HG03439 (cell line): Measurements from ENCODE around the gene DOK5.
"Not testable (repeated sequence)": the region's sequence is repeated elsewhere in the genome, so short reads cannot be mapped to it uniquely, and the experiment has no call there.

ENCODE experiments used
- ATAC-seq: cut with Tn5 transposase; IDR thresholded peaks from one replicate; pipeline ENCODE4 v1.9.1; 2021; ENCODE audit warnings: mild to moderate bottlenecking, moderate library complexity; ENCODE audit not compliant: unreplicated experiment

The DOK5 gene

DNA sequence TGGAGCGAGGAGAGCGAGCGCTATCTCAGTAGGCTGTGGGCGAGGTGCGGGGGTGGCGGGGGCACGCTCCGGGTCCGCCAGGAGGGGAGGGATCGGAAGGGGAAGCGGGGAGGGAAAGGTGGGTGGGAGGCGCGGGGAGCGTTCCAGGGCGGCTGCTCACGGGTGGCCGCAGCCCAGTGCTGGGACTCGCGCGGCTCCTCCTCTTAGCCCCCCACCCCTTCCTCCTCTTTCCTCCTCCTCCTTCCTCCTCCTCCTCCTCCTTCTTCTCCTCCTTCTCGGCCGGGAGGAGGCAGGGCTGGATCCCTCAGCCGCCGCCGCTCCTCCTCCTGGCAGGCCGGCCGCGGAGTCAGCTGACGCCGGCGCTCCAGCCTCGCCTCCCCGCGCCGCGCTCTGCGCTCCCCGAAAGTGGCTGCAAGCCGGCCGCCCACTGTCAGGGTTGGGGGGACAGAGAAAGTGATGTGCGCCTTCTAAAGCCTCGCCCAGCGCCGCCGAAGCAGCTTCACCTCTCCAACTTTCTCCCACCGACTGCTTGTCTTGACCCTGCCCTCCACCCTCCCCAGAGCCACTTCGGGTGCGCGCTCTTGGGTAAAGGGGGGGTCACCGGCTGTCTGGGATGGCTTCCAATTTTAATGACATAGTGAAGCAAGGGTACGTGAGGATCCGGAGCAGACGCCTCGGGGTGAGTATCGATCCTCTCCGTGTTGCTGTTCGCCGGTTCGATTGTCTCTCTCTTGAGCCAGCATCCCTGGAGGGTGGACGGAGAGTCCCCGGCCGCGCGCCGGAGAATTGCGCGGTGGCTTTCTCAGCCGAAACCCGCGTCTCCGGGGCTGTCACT, at the start of gene DOK5:
Gene DOK5 (plus strand): TSS at position 260 of the 835 bp plus-strand sequence. CDS start 354 bp downstream, at position 614.
- ATAC-seq, result no peak

DNA sequence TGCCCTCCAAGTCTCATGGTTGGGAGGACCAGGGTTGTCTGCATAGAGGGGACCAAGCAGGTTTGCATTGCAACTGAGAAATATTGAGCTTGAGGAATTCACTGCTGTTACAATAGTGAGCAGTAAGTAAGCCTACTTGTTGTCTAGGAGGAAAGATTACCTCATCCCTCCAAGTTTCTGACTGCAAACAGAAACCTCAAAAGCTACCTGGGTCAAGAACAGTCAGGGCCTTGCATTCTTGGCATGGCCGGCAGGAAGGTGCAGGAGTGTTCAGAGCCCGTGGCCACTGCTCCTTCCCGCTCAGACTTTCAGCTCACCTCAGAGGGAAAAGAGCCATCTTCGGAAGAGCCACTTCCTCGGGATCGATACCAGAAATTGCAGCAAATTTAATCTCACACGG, 46.0 kb upstream of the DOK5 start:
- no peak for ATAC-seq

DNA sequence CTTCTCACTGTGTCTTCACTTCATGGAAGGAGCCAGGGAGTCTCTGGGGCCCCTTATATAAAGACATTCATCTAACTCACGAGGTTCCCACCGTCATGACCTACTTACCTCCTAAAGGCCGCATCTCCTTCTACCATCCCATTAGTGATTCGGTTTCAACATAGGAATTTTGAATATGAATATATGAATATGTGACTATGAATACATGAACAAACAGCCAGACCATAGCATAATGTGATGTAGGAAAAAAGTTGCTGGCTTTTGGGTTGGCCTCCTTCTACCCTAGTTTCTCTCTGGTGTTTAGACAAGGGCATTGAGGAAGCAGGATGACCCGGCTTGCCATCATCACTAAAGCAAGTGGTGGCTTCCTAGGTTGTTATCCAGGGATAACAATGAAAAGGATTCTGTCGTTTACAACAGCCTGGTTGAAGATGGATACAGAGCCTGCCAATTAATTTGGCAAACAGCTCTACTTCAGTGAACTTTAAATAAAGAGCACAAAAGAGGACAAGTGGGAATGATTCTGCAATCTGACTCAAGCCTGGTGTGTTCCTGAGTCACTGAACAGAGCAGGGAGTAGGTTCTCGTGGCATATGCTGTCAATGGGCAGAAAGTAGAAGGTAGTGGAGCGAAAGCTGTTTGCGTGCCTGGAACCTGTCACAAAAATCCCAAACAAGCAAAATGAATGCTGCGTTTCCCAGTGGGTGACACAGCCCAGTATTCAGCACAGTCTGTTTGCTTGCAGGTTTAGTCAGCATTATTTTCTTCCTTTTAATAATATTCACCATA, 44.0 kb upstream of the DOK5 start:
- ATAC-seq, result no peak

DNA sequence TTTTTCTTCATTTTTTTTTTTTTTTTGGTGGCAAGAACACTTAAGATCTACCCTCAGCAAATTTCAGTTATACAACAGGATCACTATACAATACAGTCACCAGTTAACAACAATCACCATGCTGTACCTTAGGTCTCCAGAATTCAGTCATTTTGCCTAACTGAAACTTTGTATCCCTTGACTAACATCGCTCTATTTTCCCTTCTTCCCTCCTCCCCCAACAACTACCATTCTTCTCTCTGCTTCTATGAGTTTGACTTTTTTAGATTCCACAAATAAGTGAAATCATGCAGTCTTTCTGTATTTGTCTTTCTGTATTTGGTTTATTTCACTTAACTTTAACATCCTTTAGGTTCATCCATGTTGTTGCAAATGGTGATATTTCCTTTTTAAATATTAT, 42.4 kb upstream of the DOK5 start:
- ATAC-seq, result no peak

DNA sequence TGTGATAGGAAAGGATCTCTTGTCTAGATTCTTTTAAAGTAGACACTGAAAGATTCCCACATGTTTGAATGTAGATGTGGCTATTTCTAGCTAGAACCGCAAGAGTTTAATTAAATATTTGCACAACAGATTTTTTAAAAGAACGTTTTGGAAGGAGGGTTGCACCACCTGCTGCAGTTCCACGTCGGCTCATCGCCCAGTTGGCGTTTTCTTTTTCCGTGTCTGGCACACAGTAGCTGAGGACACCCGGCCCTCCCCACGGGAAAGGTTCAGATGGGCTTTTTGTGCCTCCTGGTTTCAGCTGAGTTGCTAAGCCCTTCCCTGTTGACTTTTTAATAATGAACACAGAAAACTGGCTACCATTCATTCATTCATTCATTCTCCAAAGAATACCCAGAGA, 41.8 kb upstream of the DOK5 start:
- ATAC-seq, result no peak

DNA sequence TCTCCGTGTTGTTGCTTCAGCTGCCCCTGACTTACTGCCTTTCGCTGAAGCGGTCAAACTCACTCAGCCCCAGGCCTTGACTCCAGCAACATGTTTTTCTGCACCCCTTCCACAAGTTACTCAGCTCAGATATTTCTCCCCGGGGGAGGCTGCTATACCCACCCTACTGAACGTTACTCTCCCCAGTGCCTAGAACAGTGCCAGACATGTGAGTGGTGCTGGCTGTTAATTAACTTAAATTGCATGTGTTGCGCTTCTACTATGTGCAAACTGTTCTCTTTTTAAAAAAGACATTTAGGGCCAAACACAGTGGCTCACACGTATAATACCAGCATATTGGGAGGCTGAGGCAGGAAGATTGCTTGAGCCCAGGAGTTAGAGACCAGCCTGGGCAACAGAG, 41.2 kb upstream of the DOK5 start:
- ATAC-seq, result no peak

DNA sequence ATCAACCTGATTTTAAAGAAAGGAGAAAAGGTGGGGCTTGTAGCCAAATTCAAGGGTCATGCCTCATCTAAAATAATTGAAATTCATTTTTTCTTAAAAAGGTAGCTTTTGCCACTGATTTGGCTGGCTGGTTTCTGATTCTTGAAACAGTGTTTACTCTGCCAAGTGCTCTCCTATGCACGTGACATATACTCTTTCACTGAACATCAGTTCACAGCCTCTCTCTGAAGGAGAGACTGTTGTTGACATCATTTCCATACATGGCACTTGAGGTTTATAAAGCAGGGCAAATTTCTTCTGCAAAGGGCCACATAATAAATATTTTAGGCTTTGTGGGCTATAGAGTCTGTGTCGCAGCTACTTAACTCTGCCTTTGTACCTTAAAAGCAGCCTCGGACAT, 40.4 kb upstream of the DOK5 start:
- ATAC-seq, result no peak

DNA sequence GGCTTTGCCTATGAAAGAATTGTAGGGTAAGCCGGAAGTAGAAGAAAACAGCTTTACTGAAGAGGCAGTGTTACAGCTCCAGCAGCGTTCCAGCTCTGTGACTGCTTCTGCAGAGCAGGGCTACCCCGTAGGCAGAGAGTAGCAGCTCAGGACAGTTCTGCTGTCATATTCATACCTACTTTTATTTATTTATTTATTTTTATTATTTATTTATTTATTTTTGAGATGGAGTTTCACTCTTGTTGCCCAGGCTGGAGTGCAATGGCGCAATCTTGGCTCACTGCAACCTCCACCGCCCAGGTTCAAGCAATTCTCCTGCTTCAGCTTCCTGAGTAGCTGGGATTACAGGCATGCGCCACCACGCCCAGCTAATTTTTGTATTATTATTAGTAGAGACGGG, 39.0 kb upstream of the DOK5 start:
- not testable (repeated sequence) for ATAC-seq

DNA sequence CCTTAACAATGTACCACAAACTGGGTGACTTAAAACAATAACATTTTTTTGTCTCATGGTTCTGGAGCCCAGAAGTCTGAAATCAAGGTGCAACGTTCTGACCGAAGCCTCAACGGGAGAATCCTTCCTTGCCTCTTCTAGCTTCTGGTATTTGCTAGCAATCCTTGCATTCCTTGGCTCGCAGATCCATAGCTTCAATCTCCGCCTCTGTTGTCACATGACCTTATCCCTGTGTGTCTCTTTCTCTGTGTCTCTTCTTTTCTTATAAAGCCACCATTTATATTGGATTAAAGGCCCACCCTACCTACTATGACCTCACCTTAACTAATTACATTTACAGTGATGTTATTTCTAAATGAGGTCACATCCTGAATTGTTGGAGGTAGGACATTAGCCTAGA, 37.2 kb upstream of the DOK5 start:
- ATAC-seq, result no peak

DNA sequence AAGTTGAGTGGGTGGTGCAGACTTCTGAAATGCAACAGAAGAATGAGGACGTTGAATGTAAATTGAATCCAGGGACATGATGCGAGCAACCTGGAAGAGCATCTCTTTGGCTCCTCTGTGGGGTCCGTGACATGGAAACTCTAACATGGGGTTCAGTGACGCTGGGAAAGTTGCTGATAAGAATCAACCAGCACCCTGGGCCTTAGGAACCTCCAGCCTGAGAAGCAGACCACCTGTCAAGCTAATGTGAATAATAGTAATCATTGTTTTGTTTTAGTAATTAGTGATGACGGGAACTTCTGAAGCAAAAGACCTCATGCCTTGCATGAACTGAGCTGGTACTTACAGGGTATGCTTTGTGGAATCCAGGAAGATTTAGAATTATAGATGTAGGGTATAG, 25.2 kb upstream of the DOK5 start:
- ATAC-seq, result no peak

DNA sequence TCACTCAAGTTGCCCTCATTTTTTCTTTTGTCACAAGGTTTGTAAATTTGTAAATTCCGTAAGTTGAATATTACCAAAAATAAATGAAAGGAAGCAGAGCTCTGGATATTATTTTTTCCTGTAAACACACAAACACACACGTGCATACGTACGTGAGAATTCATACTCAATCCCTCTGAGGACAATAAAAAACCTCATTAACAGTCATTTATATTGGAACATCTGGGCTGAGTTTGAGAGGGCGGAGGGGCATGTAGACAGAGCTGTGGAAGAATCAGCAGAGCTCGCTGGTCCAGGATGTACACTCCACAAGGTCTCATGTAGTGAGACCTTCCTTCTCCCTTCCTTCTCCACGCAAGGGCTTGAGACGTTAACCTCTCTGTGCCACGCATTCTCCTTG, 24.2 kb upstream of the DOK5 start:
- no peak for ATAC-seq

DNA sequence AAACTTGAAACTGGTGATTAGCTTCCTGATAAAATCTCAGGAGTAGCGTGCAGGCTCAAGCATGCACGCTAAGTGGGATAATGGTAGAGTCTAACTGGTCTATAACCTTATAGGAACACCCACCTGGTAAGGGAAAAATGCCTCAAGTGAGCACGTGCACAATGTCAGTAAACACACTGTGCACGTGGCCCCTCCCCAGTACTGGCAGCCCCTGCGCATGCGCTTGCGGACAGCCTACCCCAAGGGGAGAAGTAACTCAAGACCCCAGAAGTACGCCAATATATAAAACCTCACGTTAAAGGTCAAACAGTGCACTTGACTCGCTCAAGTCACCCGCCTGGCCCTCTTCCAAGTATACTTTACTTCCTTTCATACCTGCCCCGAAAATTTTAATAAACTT, 23.1 kb upstream of the DOK5 start:
- ATAC-seq, result no peak

DNA sequence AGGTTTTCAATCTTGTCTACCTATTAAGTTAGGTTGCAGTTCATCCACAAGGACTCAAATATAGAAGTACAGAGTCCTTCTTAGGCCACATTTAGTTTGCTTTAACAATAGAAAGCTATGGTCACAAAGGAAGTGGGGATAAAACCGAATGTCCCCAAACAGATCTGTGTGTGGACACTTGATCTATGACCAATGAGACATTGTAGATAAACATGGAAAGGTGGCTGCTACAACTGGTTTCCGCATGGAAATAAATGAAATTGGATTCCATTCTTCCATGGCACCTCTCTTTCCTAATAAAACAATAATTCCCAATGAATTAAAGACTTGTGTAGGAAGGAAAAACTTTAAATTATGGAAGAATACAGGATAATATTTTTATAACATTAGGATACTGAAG, 20.4 kb upstream of the DOK5 start:
- ATAC-seq, result no peak

DNA sequence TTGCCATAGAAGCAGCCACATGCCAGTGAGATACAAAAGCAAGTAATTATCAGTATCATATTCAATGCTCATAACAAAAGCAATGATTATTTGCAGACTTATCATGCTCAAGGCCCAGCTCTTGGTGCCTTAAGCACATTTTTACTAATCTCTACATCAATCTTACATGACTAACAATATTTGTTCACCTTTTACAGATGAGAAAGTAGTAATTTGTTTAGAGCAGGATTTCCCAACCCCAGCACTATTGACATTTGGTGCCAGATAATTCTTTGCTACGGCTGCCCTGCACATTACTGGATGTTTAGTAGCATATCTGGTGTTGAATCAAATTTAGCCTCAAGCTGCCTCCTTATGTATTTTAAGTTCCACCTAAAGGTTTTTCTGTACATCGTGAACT, 19.0 kb upstream of the DOK5 start:
- ATAC-seq, result no peak

DNA sequence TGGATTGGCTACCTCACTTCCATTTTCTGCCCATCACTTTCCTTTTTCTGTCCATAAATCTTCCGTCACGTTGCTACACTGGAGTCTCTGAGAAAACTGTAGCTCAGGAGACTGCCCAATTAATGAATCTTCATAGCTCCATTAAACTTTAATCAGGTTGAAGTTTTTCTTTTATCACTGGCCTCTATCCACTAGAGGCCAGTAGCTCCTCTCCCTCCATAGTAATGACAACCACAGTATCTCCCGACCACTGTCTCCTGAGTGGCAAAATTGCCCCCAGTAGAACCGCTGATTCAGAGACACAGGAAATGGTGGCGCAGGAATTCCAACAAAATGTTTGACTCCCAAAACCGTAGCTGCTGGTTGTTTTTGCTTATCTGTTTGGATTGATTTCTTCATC, 18.4 kb upstream of the DOK5 start:
- ATAC-seq, result no peak

DNA sequence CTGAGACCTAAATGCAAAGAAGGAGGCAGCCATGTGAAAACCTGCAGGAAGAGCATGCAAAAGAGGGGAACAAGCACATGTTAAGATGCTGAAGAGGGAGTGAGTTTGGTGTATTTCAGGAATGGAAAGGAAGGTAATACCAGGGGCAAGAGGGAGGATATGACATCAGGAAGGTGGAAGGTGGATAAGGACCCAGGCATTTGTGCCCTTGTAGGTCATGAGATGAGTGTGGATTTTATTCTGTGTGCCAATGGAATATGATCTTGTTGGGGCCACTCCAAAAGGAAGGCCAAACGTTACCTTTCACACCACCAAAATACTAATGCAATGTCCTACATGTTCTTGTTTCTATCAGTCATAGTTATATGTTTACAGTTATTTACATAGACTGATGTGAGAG, 17.2 kb upstream of the DOK5 start:
- no peak for ATAC-seq

DNA sequence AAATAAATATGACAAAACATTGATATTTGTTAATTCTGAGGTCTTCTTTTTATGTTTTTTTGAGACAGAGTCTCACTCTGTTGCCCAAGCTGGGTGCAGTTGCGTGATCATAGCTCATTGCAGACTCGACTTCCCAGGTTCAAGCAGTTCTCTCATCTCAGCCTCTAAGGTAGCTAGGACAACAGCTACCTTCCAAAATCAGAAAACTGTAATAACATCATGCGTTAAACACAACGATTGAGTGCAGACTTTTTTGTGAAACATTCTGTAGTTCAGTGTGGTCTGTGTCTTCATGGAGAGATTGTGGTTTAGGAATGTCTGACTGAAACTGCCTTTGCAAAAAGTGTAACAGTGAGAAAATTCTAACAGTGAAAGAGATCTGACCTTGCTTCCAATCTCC, 16.1 kb upstream of the DOK5 start:
- no peak for ATAC-seq

DNA sequence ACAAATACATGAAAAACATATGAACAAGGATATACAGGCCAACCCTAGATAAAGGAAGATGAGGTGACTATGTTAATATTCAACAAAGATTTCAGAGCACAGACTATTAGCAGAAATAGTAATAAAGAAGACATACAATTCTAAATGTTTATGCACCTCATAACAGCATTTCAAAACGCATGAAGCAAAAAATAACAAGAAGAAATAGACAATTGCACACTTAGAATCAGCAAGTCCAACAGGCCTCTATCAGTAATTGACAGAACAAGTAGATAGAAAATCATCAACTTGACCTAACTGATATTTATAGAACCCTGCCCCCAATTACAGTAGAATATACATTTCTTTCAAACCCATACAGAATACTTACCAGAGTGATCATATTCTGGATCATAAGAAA, 11.4 kb upstream of the DOK5 start:
- no peak for ATAC-seq

DNA sequence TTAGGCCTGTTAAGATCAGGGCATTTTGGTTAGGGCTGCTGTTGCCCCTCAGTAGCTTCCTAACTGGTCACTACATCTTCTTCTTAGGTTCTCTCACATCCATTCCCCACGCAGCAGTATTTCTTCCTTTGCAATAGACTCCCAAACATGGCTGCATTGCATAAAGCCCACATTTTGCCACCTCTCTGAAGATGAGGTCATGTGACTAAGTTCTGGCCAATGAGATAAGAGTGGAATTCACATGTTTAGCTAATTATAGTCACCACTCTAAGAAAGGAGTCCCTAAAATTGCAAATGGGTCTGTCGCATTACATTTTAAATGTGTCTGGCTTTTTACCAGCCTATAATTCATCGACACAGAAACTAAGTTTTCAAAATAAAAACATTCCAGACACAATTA, 9.3 kb upstream of the DOK5 start:
- no peak for ATAC-seq

DNA sequence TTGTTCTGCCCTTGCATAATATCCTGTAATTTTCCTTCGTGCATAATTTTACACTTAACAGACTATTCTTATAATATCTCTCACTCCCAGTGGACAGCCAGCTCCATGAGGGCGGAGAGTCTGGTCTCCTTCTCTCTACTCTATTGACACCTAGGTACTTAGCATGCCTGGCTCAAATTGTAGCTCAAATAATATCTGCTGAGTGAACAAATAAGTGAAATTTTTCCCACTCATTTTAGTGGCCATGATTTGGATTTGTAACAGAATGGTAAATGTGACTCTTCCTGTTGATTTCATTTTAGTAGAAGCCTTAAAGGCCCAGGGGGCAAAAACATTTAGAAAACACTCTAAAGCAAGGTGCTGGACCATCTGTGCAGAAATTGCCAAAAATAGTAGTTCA, 7.8 kb upstream of the DOK5 start:
- no peak for ATAC-seq

DNA sequence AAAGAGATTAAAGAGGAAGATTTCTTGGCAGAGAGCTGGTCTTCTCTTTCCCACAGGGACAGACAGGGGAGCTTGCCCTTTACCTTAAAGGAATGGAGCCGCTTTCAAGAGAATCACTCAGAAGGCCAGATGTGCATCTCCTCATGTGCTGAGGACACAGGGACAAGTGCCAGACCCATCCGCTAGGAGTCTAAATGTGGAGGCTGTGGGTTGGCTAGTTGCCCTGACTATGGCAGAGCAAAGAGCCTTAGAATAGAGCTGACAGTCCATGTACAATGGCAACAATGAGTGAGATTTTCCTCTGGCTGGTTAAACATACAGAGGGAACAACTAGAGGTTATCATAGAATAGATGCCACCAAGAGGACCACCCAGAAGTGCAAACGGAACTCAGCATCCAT, 7.3 kb upstream of the DOK5 start:
- ATAC-seq, result no peak

DNA sequence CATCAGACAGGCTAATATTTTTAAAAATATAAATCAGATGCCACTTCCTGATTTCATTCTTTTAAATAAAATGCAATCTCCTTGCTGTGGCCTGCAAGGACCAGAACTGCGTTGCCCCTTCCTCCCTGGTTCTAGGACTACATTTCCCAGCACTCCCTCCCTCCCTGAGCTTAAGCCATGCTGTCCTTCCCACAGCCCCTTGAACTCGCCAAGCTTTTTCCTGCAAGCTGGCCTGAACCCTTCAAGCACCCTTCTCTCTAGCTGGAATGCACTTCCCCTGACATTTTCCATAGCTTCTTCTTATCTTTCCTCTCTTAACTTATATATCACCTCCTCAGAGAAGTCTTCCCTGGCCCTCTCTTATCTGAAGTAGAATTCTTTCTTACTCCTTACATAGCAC, 6.1 kb upstream of the DOK5 start:
- no peak for ATAC-seq
